GM19455 (cell line): ENCODE data around the gene RAI1.
A peak's percentile ranks its signal among the peaks of the same experiment; 100 is the strongest.
"Not testable (repeated sequence)": the region's sequence is repeated elsewhere in the genome, so short reads cannot be mapped to it uniquely, and the experiment has no call there.

Source experiments
- ATAC-seq: cut with Tn5 transposase; IDR thresholded peaks from one replicate; pipeline ENCODE4 v1.9.1; 2021; ENCODE audit not compliant: unreplicated experiment

Gene RAI1

DNA sequence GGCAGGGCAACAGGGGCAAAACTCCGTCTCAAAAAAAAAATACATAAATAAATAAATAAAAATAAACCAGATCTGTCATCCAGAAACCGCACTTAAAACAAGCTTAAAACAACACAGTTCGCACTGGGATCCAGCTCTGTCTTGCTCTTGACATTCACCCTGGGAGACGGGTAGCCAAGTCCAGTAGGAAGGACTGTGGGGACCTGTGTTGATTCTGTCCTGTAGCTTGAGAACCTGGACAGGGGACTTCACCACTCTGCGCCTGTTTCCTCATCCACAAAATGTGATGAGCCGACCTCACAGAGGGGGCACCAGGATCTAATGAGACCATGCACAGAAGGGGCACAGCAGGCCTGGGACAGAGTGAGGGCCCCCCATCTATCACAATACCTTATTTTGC is 1.5 kb upstream of the RAI1 start:
- ATAC-seq: no peak

DNA sequence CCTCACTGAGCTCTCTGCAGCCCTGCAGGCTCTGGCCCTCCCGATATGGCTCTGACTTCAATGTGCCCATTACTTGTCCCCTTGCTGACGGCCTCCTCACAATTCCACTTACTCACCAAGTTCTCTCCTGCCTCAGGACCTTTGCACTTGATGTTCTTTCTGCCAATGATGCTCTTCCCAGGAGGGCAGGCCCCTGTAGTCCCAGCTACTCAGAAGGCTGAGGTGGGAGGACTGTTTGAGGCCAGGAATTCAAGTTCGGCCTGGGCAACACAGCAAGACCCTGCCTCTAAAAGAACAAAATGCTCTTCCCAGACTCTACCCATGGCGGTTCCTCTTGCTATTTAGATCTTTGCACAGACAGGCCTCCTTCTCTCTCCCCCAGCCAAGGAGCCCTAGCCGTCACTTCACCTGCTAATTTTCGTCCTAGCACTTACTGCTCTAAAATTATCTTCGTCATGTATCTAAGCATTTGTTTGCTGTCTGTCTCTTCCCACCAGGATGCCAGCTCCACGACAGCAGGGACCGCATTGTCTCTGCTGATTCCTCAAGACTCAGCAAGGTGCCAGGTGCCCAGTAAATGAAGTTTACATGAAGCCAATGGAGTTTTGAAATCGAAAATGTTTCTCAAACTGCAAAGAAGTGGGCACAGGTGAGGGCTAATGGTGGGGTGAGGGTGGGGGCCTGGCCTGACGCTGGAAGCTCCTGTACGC is 626 bp upstream of the RAI1 start:
- no peak for ATAC-seq

DNA sequence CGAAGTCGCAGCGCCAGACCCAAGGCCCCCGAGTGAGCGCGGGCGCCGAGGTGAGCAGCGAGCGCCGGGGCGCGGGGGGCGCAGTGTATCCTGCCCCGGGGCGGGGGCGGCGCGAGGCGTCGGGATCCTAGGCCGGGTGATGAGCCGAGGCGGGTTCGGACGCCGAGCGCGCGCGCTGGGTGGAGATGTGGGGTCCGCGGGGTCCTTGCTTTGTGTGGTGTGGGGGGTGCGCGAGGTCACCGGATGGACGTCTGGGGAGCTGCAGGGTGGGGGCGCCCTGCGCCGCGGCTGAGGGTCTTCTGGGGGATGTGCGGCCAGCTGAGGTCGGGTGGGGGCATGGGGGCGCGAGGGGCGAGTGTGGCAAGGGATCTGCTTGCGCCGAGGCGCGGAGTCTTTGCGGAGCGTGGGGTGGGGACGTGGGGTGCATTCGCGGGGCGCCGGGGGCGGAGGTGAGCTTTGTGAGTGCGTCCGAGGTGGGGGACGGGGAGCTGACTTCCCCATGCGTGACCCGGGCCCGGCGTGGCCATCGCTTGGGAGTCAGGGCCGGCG is 560 bp downstream of the RAI1 start:
- peak; percentile 16 for ATAC-seq

DNA sequence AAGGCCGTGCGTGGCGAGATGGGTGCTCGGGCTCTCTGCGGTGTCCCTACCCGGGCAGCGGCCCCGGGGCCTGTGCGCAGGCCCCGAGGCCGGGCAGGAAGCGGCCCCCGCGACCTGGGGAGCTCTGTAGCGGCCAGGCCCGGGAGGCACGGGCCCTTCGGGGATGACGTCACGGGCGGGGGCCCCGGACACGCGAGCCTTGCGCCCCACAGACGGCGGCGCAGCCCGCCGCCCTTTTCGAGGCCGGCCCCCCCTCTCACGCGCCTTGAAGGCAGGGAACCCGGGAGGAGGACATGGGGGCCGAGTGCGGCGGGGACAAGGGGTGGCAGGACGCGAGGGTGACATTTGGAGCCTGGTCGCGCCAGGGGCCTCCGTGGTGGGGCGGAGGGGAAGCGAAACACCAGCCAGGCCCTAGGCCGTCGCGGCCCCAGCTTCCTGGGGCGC is 1.1 kb downstream of the RAI1 start:
- ATAC-seq: peak; percentile 40

DNA sequence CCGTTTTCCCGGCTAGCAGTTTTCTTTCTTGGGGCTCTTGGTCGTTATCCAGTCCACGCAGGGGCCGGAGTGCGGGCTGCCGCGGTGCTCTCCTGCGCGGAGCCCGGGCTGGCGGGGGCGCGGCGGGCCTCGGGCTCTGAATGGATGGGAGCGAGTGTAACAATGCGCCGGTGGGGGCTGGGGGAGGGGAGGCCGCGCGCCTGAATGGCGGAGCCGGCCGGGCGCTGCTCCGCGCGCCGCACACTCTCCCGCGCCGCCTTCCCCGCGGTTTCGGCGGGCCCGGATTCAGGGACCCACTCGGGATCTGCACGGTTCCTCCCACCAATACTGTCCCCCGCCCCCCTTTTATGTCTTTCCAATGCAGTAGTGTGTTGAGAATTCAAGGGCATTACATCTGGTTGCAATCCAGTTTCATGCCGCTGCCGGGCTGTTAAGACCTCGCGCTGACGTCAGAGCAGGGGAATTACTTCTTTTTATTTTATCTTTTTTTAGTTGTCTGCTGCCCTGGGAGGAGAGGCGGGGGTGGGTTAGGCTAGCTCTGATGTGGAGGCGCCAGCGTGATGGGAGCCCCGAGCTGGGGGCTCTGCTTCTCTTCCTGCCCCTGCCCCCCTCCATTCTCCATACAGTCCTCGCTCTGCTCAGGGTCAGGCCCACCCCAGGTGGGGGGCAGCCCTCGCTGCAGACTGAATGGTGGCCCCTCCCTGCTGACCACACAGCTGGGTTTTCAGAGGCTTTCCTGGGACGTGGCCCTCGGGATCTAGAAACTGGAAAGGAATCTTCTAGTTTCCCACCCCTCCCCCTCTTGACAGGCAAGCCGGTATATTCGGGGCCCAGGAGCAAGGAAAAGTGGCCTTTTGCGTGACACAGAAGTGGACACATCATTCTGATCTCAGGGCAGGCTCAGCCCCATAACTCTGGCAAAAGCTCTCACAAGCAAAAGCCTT is 1.8 kb downstream of the RAI1 start:
- ATAC-seq: peak; percentile 25

- ATAC-seq: no peak
Observed at GRCh38 chr17:17683710-17684365, 2.6 kb downstream of the RAI1 start.

- no peak for ATAC-seq
Observed at GRCh38 chr17:17684906-17685774, 3.9 kb downstream of the RAI1 start.

- ATAC-seq: no peak
Observed at GRCh38 chr17:17685775-17686291, 4.6 kb downstream of the RAI1 start.

- ATAC-seq: no peak
Observed at GRCh38 chr17:17689312-17689711, 8.1 kb downstream of the RAI1 start.

DNA sequence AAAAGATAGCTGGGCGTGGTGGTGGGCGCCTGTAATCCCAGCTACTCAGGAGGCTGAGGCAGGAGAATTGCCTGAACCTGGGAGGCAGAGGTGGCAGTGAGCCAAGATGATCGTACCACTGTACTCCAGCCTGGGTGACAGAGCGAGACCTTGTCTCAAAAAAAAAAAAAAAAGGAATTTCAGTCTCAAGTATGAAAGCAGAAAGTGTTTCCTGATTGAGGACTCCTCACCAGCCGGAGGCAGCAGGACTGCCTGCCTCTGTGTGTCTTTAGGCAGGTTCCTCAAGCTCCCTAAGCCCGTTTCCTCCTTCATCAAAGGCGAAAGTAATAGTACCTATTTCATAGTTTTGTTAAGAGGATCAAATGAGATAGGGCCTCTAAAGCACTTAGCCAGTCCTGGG is 9.0 kb downstream of the RAI1 start:
- ATAC-seq: not testable (repeated sequence)

- no peak for ATAC-seq
Observed at GRCh38 chr17:17691468-17692263, 10.4 kb downstream of the RAI1 start.

- ATAC-seq: no peak
Observed at GRCh38 chr17:17692353-17693252, 11.3 kb downstream of the RAI1 start.

GRCh38 chr17:17693253-17694168 is 12.3 kb downstream of the RAI1 start:
- ATAC-seq: no peak

- peak; percentile 54 for ATAC-seq
Observed at GRCh38 chr17:17694169-17695081, 13.2 kb downstream of the RAI1 start.

DNA sequence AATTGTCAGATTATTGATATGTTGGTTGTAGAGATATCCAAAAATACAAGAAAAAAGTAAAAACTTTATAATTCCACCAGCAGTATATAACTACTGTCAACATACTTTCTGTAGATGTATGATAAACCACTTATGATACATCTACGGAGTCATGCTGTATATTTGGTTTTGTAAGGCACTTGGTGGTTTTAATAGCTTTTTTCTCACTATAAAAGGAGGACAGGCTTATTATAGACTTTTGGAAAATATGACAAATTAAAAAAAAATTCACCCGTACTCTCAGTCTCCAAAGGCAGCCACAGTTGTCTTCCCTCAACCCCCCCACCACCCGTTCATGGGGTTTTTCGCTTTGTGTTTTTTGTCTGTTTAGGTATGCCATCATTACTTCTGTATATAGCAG is 14.8 kb downstream of the RAI1 start:
- ATAC-seq: no peak
